SK-N-SH treated with all-trans-retinoic acid at 6 μM for 48 hours (cell line): ENCODE data around the gene CACNB4.

ENCODE experiments used
- BACH2 ChIP-seq: fragments of 250-450 bp; sonication (Bioruptor Pico); IDR thresholded peaks from 2 replicates; pipeline ENCODE4 v1.9.0; 2021; ENCODE audit warnings: mild to moderate bottlenecking, borderline replicate concordance
- ESRRG ChIP-seq: fragments of 250-450 bp; sonication (Bioruptor Pico); IDR thresholded peaks from 2 replicates; pipeline ENCODE4 v1.6.1; 2021; ENCODE audit warnings: mild to moderate bottlenecking
- GLIS3 ChIP-seq: fragments of 250-450 bp; sonication (Bioruptor Pico); IDR thresholded peaks from 2 replicates; pipeline ENCODE4 v1.5.0; 2020; ENCODE audit warnings: mild to moderate bottlenecking, moderate library complexity
- ISL1 ChIP-seq: fragments of 250-450 bp; sonication (Bioruptor Pico); IDR thresholded peaks from 2 replicates; pipeline ENCODE4 v2.1.2; 2022; ENCODE audit warnings: mild to moderate bottlenecking, moderate library complexity
- OSR1 ChIP-seq: fragments of 250-450 bp; sonication (Bioruptor Pico); IDR thresholded peaks from 2 replicates; pipeline ENCODE4 v1.8.0; 2022; ENCODE audit warnings: moderate library complexity, mild to moderate bottlenecking, inconsistent platforms
- PATZ1 ChIP-seq: fragments of 250-450 bp; sonication (Bioruptor Pico); IDR thresholded peaks from 2 replicates; pipeline ENCODE4 v1.8.0; 2020; ENCODE audit warnings: mild to moderate bottlenecking, moderate library complexity, borderline replicate concordance
- RARB ChIP-seq: fragments of 250-450 bp; sonication (Bioruptor Pico); IDR thresholded peaks from 2 replicates; pipeline ENCODE4 v1.8.0; 2021; ENCODE audit warnings: mild to moderate bottlenecking, moderate library complexity
- ZC3H10 ChIP-seq: fragments of 250-450 bp; sonication (Bioruptor Pico); IDR thresholded peaks from 2 replicates; pipeline ENCODE4 v1.5.1; 2021; ENCODE audit warnings: mild to moderate bottlenecking, moderate library complexity
- ZFP3 ChIP-seq: fragments of 250-450 bp; sonication (Bioruptor Pico); IDR thresholded peaks from 2 replicates; pipeline ENCODE4 v1.5.0; 2020; ENCODE audit warnings: mild to moderate bottlenecking, moderate library complexity
- ZFP30 ChIP-seq: fragments of 450-650 bp; formaldehyde crosslinking; IDR thresholded peaks from 2 replicates; pipeline ENCODE4 v1.5.0; 2022; ENCODE audit warnings: mild to moderate bottlenecking, moderate library complexity
- ZNF565 ChIP-seq: fragments of 450-650 bp; formaldehyde crosslinking; conservative IDR thresholded peaks from 2 replicates; pipeline ENCODE4 v1.5.0; 2020; ENCODE audit warnings: low read depth, mild to moderate bottlenecking, moderate library complexity
- ZNF70 ChIP-seq: fragments of 450-650 bp; formaldehyde crosslinking; IDR thresholded peaks from 2 replicates; pipeline ENCODE4 v1.5.0; 2020; ENCODE audit warnings: mild to moderate bottlenecking, moderate library complexity
- ZNF8 ChIP-seq: fragments of 450-650 bp; formaldehyde crosslinking; IDR thresholded peaks from 2 replicates; pipeline ENCODE4 v1.5.0; 2020; ENCODE audit warnings: mild to moderate bottlenecking, moderate library complexity
- TF ChIP-seq, protein P1 (sequence below): fragments of 250-450 bp; sonication (Bioruptor Pico); IDR thresholded peaks from 2 replicates; pipeline ENCODE4 v1.5.1; 2020; ENCODE audit warnings: low read depth, mild to moderate bottlenecking, moderate library complexity

DNA sequence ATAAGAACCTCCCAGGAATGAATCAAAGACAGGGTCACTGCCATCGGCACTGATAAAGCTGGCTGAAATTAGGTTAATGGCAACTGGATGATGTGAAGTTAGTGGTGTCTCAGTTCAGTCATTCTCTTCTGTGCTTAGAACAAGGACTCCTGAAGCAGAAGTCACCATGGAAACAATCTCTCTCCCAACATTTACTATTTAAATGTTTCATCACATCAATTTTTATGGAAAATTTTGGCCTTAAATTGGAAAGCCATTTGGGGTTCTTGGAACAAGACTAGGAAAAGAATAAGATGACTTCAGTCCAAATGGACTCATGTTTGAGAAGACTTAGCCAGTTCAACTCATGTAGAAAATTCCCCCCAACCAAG, 255.2 kb downstream of the CACNB4 start:
- no peak for TF ChIP-seq ZFP3 (CRISPR knock-in tag)
- no peak for TF ChIP-seq BACH2
- TF ChIP-seq OSR1 = no peak
- TF ChIP-seq ZNF8 (CRISPR knock-in tag) = no peak
- TF ChIP-seq GLIS3 (CRISPR knock-in tag) = no peak
- no peak for TF ChIP-seq ESRRG
- no peak for TF ChIP-seq RARB (CRISPR knock-in tag)
- TF ChIP-seq, protein P1, sequence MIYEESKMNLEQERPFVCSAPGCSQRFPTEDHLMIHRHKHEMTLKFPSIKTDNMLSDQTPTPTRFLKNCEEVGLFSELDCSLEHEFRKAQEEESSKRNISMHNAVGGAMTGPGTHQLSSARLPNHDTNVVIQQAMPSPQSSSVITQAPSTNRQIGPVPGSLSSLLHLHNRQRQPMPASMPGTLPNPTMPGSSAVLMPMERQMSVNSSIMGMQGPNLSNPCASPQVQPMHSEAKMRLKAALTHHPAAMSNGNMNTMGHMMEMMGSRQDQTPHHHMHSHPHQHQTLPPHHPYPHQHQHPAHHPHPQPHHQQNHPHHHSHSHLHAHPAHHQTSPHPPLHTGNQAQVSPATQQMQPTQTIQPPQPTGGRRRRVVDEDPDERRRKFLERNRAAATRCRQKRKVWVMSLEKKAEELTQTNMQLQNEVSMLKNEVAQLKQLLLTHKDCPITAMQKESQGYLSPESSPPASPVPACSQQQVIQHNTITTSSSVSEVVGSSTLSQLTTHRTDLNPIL (CRISPR knock-in tag) = no peak
- TF ChIP-seq ISL1 (CRISPR knock-in tag) = no peak
- TF ChIP-seq ZNF565 (CRISPR knock-in tag) = no peak
- TF ChIP-seq ZC3H10 (CRISPR knock-in tag) = no peak
- TF ChIP-seq PATZ1 (CRISPR knock-in tag) = no peak
- no peak for TF ChIP-seq ZNF70
- TF ChIP-seq ZFP30 (CRISPR knock-in tag) = no peak
